ENCODE measurements around the gene DNAJC18.

The DNAJC18 gene

GRCh38 chr5:139369181-139369580 is 70.1 kb downstream of the DNAJC18 start:
- Histone ChIP-seq H3K9me3 (ENCODE audit: insufficient read depth, low read length, severe bottlenecking) (no peaks in the 10 kb centered on the region), H3K4me3 (ENCODE audit: low read depth in 1 of 2, low read length in 2 of 2) (no peak overlapping the region), H3K27ac (ENCODE audit: low read length) (no peak overlapping the region), H4K20me1 (ENCODE audit: insufficient read depth, low read length) (peaks cover 14% of the 10 kb centered on the region; the same call in 1 of the 2 replicates), H3K79me2 (ENCODE audit: insufficient read depth, low read length) (peaks cover 29% of the 10 kb centered on the region), H2AFZ (ENCODE audit: low read depth, low read length) (no peak overlapping the region), H3K9ac (ENCODE audit: low read depth, low read length) (no peak overlapping the region), H3K4me2 (ENCODE audit: insufficient read depth, low read length) (no peak overlapping the region), H3K4me1 (ENCODE audit: insufficient read depth, low read length) (no peaks in the 10 kb centered on the region), H3K36me3 (ENCODE audit: insufficient read depth, low read length) (peaks cover 81% of the 10 kb centered on the region), H3K27me3 (ENCODE audit: insufficient read depth, low read length, poor library complexity) (no peaks in the 10 kb centered on the region)
- no peak for DNase-seq
- no peak for TF ChIP-seq EZH2 (IDR thresholded peaks at IDR 0.05; ENCODE audit: borderline replicate concordance, low read depth, low read length, severe bottlenecking)
- no peak for TF ChIP-seq CTCF (IDR thresholded peaks at IDR 0.05; ENCODE audit: borderline replicate concordance, extremely low read depth, low read length, poor library complexity, severe bottlenecking)
- ATAC-seq (ENCODE audit: insufficient read depth, low read depth), result no peak

- Histone ChIP-seq H3K79me2 (ENCODE audit: insufficient read depth, low read length) (peaks cover 35% of the 10 kb centered on the region), H3K27ac (ENCODE audit: low read length) (no peak overlapping the region), H3K36me3 (ENCODE audit: insufficient read depth, low read length) (peaks cover 82% of the 10 kb centered on the region), H3K4me1 (ENCODE audit: insufficient read depth, low read length) (no peaks in the 10 kb centered on the region), H4K20me1 (ENCODE audit: insufficient read depth, low read length) (peaks cover 18% of the 10 kb centered on the region), H3K4me3 (ENCODE audit: low read depth in 1 of 2, low read length in 2 of 2) (no peak overlapping the region), H2AFZ (ENCODE audit: low read depth, low read length) (no peak overlapping the region), H3K4me2 (ENCODE audit: insufficient read depth, low read length) (no peak overlapping the region), H3K9me3 (ENCODE audit: insufficient read depth, low read length, severe bottlenecking) (no peaks in the 10 kb centered on the region), H3K27me3 (ENCODE audit: insufficient read depth, low read length, poor library complexity) (no peaks in the 10 kb centered on the region), H3K9ac (ENCODE audit: low read depth, low read length) (no peak overlapping the region)
- ATAC-seq (ENCODE audit: insufficient read depth, low read depth) (no peak), DNase-seq (no peak)
- no peak for TF ChIP-seq EZH2 (IDR thresholded peaks at IDR 0.05; ENCODE audit: borderline replicate concordance, low read depth, low read length, severe bottlenecking)
- TF ChIP-seq CTCF (IDR thresholded peaks at IDR 0.05; ENCODE audit: borderline replicate concordance, extremely low read depth, low read length, poor library complexity, severe bottlenecking), result peak; percentile 40
These were observed 70.7 kb downstream of the DNAJC18 start for GRCh38 chr5:139368613-139369012.

- Histone ChIP-seq H3K27ac (ENCODE audit: low read length) (no peak overlapping the region), H3K4me1 (ENCODE audit: insufficient read depth, low read length) (no peaks in the 10 kb centered on the region), H3K27me3 (ENCODE audit: insufficient read depth, low read length, poor library complexity) (no peaks in the 10 kb centered on the region), H3K4me2 (ENCODE audit: insufficient read depth, low read length) (no peak overlapping the region), H4K20me1 (ENCODE audit: insufficient read depth, low read length) (peaks cover 48% of the 10 kb centered on the region), H3K36me3 (ENCODE audit: insufficient read depth, low read length) (peaks cover 79% of the 10 kb centered on the region), H3K9me3 (ENCODE audit: insufficient read depth, low read length, severe bottlenecking) (no peaks in the 10 kb centered on the region), H3K9ac (ENCODE audit: low read depth, low read length) (no peak overlapping the region), H2AFZ (ENCODE audit: low read depth, low read length) (no peak overlapping the region), H3K79me2 (ENCODE audit: insufficient read depth, low read length) (peaks cover 74% of the 10 kb centered on the region), H3K4me3 (ENCODE audit: low read depth in 1 of 2, low read length in 2 of 2) (no peak overlapping the region)
- no peak for ATAC-seq (ENCODE audit: insufficient read depth, low read depth)
- no peak for DNase-seq
- TF ChIP-seq CTCF (IDR thresholded peaks at IDR 0.05; ENCODE audit: borderline replicate concordance, extremely low read depth, low read length, poor library complexity, severe bottlenecking), result no peak
- TF ChIP-seq EZH2 (IDR thresholded peaks at IDR 0.05; ENCODE audit: borderline replicate concordance, low read depth, low read length, severe bottlenecking), result no peak
These were observed 74.9 kb downstream of the DNAJC18 start for GRCh38 chr5:139364466-139364865.

DNA sequence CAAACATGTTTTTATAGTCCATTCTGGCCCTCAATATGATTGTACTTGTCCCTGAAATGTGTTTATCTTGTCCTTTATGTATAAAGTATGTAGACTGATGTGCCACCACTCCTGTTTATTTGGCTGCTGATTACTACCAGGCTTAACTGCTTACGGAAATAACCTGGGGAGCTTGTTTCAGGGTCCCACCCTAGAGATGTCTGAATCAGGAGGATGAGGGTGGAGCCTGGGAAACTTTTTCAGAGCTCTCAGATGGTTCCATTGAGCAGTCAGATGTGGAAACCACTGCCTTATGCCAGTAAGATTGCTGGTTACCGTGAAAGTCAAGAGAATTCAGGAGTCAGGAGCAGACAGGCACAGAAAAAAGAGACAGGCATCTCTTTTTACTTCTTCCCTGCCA is 75.4 kb downstream of the DNAJC18 start:
- Histone ChIP-seq H3K27ac (ENCODE audit: low read length) (no peak overlapping the region), H3K4me2 (ENCODE audit: insufficient read depth, low read length) (no peak overlapping the region), H3K36me3 (ENCODE audit: insufficient read depth, low read length) (peaks cover 77% of the 10 kb centered on the region), H3K79me2 (ENCODE audit: insufficient read depth, low read length) (peaks cover 74% of the 10 kb centered on the region), H4K20me1 (ENCODE audit: insufficient read depth, low read length) (peaks cover 53% of the 10 kb centered on the region), H3K4me1 (ENCODE audit: insufficient read depth, low read length) (no peaks in the 10 kb centered on the region), H3K9ac (ENCODE audit: low read depth, low read length) (no peak overlapping the region), H3K9me3 (ENCODE audit: insufficient read depth, low read length, severe bottlenecking) (no peaks in the 10 kb centered on the region), H3K27me3 (ENCODE audit: insufficient read depth, low read length, poor library complexity) (no peaks in the 10 kb centered on the region), H3K4me3 (ENCODE audit: low read depth in 1 of 2, low read length in 2 of 2) (no peak overlapping the region), H2AFZ (ENCODE audit: low read depth, low read length) (no peak overlapping the region)
- no peak for DNase-seq
- no peak for TF ChIP-seq CTCF (IDR thresholded peaks at IDR 0.05; ENCODE audit: borderline replicate concordance, extremely low read depth, low read length, poor library complexity, severe bottlenecking)
- no peak for TF ChIP-seq EZH2 (IDR thresholded peaks at IDR 0.05; ENCODE audit: borderline replicate concordance, low read depth, low read length, severe bottlenecking)
- no peak for ATAC-seq (ENCODE audit: insufficient read depth, low read depth)
